Naive B cell (primary cell): ENCODE data around the gene TGM3. TPM values are rescaled to one million over a fixed set of nuclear protein-coding genes. Genes with fewer than 3 reads are reported as not detected.

ENCODE experiments used
- ATAC-seq, 2 donors: fragments of 150-1000 bp; cut with Tn5 transposase; 2 replicates each; pipeline ENCODE4 v1.10.0; 2021; ENCODE audit warnings: low read depth in 2 of 2, mild to moderate bottlenecking in 2 of 2, moderate library complexity in 2 of 2
- DNase-seq: peaks from one replicate; pipeline ENCODE4 v3.0.0; 2022
- H3K27ac Mint-ChIP-seq, 6 donors: one replicate each; pipeline ENCODE4 v1.8.0; 2020 to 2022; ENCODE audit warnings: mild to moderate bottlenecking in 6 of 6, mixed read lengths in 6 of 6, moderate library complexity in 5 of 6, inconsistent platforms in 2 of 6
- H3K27me3 Mint-ChIP-seq, 3 donors: one replicate each; pipeline ENCODE4 v1.8.0; 2021 to 2022; ENCODE audit warnings: mixed read lengths in 3 of 3, mild to moderate bottlenecking in 1 of 3
- H3K36me3 Mint-ChIP-seq, 2 donors: one replicate each; pipeline ENCODE4 v1.8.0; 2020 to 2022; ENCODE audit warnings: mixed read lengths in 2 of 2, inconsistent platforms in 1 of 2, mild to moderate bottlenecking in 1 of 2
- H3K4me1 Mint-ChIP-seq, 3 donors: one replicate each; pipeline ENCODE4 v1.8.0; 2020 to 2022; ENCODE audit warnings: mixed read lengths in 3 of 3, inconsistent platforms in 1 of 3, mild to moderate bottlenecking in 1 of 3, moderate library complexity in 1 of 3
- H3K4me3 Mint-ChIP-seq, 8 donors: one replicate each; pipeline ENCODE4 v1.8.0; 2020 to 2022; ENCODE audit warnings: mild to moderate bottlenecking in 8 of 8, mixed read lengths in 8 of 8, moderate library complexity in 8 of 8, inconsistent platforms in 2 of 8
- H3K9me3 Mint-ChIP-seq, 7 donors: one replicate each; pipeline ENCODE4 v1.8.0; 2020 to 2022; ENCODE audit warnings: mixed read lengths in 7 of 7, mild to moderate bottlenecking in 5 of 7, inconsistent platforms in 2 of 7, moderate library complexity in 1 of 7
- polyA plus RNA-seq, 6 donors: library from polyadenylated mRNA; unstranded; fragments of 300-500 nt; fragmentation: Illumina TruSeq; gene quantifications; one replicate each; pipeline ENCODE4 v1.2.3, GENCODE V29; 2021; ENCODE audit warnings: low read depth in 6 of 6

The TGM3 gene
- polyA plus RNA-seq, 6 donors from 2014 or later, result not detected

- Mint-ChIP-seq H3K36me3 (no peaks in the 10 kb centered on the region), H3K27ac (no peak overlapping the region), H3K4me3 (peak overlapping the region in 1 of 8 donors; percentile 42), H3K27me3 (peaks cover 6 to 25% (median 19%) of the 10 kb centered on the region in 3 donors), H3K4me1 (peaks cover 10 to 34% (median 26%) of the 10 kb centered on the region in 3 donors), H3K9me3 (peaks cover 0 to 1% (median 0%) of the 10 kb centered on the region in 7 donors)
- ATAC-seq (no peak), DNase-seq (no peak)
These were observed 3.2 kb upstream of the TGM3 start for GRCh38 chr20:2292416-2293110.

DNA sequence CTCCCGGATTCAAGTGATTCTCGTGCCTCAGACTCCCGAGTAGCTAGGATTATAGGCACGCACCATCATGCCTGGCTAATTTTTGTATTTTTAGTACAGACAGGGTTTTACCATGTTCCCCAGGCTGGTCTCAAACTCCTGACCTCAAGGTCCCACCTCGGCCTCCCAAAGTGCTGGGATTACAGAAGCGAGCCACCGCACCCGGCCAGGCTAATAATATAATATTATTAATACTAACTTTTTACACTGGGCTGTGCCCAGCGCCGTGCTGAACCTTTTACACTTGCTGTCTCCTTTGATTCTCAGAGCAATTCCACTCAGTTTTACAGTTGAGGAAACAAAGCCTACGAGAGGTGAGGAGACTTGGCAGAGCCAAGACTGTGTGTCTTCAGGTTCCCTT is 2.3 kb upstream of the TGM3 start:
- no peaks in the 10 kb centered on the region for H3K36me3 Mint-ChIP-seq
- H3K4me3 Mint-ChIP-seq, result no peak overlapping the region
- DNase-seq (no peak), ATAC-seq (no peak)
- H3K27ac Mint-ChIP-seq, result no peak overlapping the region
- H3K27me3 Mint-ChIP-seq, result peaks cover 6 to 21% (median 19%) of the 10 kb centered on the region in 3 donors
- H3K9me3 Mint-ChIP-seq, result peaks cover 0 to 1% (median 0%) of the 10 kb centered on the region in 7 donors
- H3K4me1 Mint-ChIP-seq, result peaks cover 10 to 33% (median 22%) of the 10 kb centered on the region in 3 donors

DNA sequence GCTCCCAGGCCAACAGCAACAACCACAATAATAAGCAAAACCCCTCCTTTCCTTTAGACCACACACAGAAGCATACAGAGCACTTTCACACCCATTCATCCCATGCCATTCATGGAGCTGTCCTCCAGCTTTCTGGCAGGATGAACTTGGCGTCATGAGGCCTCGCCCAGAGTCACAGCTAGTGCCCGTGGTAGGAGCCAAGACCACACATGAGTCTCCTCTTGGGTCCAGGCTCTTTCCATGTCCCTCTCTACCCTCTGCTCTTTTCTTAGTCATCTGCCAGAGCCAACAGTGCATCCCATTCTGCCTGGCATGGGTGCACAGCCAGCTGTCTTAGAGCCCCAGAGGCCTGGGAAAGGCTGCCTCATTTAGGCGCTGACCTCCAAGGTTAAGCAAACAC is 1.8 kb upstream of the TGM3 start:
- Mint-ChIP-seq H3K27me3 (peaks cover 6 to 21% (median 19%) of the 10 kb centered on the region in 3 donors), H3K4me3 (no peak overlapping the region), H3K36me3 (no peaks in the 10 kb centered on the region), H3K9me3 (peaks cover 0 to 1% (median 0%) of the 10 kb centered on the region in 7 donors), H3K27ac (peak overlapping the region in 1 of 6 donors; percentile 82), H3K4me1 (peaks cover 6 to 28% (median 17%) of the 10 kb centered on the region in 3 donors)
- ATAC-seq (no peak), DNase-seq (no peak)

DNA sequence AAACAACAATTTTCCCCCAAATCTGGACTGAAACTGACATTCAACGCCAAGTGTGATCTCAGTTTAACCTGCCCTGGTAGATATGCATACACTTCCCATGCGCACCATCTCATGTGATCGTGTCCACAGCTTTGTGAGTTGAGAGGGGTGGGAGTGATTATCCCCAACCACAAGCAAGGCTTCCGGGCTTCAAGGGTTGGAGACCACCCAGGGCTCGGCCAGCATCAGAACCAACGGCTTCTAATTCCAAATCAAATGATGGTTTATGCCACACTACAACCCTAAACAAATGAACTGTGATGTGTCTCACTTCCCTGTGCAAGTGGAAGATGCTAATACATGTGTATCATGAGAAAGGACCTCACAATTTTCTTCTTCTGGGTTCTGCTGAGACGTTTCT is 515 bp upstream of the TGM3 start:
- Mint-ChIP-seq H3K4me3 (no peak overlapping the region), H3K27me3 (peaks cover 6 to 21% (median 11%) of the 10 kb centered on the region in 3 donors), H3K27ac (no peak overlapping the region), H3K36me3 (no peaks in the 10 kb centered on the region), H3K9me3 (peaks cover 0 to 1% (median 0%) of the 10 kb centered on the region in 7 donors), H3K4me1 (peaks cover 0 to 24% (median 12%) of the 10 kb centered on the region in 3 donors)
- no peak for DNase-seq
- ATAC-seq, result no peak

DNA sequence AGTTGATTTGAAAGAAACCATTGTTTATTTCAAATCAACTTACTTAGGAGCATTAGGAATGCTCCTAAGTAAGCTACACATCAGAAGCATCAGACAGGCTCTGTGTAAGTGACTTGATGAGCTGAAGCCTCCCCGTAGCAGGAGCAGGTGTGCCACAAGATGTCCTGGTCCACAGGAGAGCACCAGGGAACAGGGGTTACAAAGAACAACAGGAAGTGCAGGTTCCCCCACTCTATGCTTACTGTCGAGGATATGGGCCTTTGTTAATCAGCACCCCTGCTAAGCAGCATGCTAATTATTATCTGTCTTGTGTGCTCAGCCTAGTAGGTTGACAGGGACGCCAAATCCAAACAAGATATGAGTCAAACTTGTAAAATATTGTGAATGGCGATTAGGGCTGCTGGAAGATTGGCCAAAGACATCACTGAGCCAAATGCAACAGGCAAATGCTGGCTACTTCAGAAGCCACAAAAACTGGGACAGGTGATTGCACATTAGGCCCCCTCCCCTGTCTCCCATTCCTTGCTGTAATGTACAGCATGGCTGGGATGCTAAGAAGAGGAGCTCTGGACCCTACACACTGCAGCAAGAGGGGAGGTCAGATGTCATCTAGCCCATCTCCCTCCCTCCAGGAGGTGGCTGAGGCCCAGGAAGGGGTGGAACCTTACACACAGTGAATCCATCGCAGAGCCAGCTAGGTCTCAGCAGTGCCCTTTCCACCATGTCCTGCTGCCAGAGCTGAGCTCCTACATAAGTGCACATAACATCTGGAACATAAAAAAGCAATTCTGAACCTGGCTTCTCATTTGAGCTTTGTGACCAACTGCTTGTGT is 939 bp downstream of the TGM3 start:
- Mint-ChIP-seq H3K4me3 (no peak overlapping the region), H3K27ac (no peak overlapping the region), H3K36me3 (no peaks in the 10 kb centered on the region), H3K4me1 (peaks cover 5 to 36% (median 19%) of the 10 kb centered on the region in 3 donors), H3K9me3 (peaks cover 0 to 1% (median 0%) of the 10 kb centered on the region in 7 donors), H3K27me3 (peaks cover 6 to 16% (median 11%) of the 10 kb centered on the region in 3 donors)
- DNase-seq (no peak), ATAC-seq (no peak)

- no peaks in the 10 kb centered on the region for H3K36me3 Mint-ChIP-seq
- H3K9me3 Mint-ChIP-seq, result peaks cover 0 to 1% (median 0%) of the 10 kb centered on the region in 7 donors
These were observed 1.5 kb downstream of the TGM3 start for GRCh38 chr20:2297357-2297728.

GRCh38 chr20:2298116-2298515 is 2.3 kb downstream of the TGM3 start:
- DNase-seq (no peak), ATAC-seq (no peak)
- Mint-ChIP-seq H3K4me3 (no peak overlapping the region), H3K27me3 (peaks cover 6 to 16% (median 11%) of the 10 kb centered on the region in 3 donors), H3K4me1 (peaks cover 5 to 33% (median 26%) of the 10 kb centered on the region in 3 donors), H3K9me3 (peaks cover 0 to 1% (median 0%) of the 10 kb centered on the region in 7 donors), H3K27ac (peak overlapping the region in 2 of 6 donors; percentile 73 to 92), H3K36me3 (no peaks in the 10 kb centered on the region)

More at GRCh38 chr20:2297357-2297728, 1.5 kb downstream of the TGM3 start:
- Mint-ChIP-seq H3K27me3 (peaks cover 6 to 16% (median 11%) of the 10 kb centered on the region in 3 donors), H3K4me1 (peaks cover 5 to 36% (median 25%) of the 10 kb centered on the region in 3 donors), H3K4me3 (no peak overlapping the region), H3K27ac (no peak overlapping the region)
- ATAC-seq (no peak), DNase-seq (no peak)

DNA sequence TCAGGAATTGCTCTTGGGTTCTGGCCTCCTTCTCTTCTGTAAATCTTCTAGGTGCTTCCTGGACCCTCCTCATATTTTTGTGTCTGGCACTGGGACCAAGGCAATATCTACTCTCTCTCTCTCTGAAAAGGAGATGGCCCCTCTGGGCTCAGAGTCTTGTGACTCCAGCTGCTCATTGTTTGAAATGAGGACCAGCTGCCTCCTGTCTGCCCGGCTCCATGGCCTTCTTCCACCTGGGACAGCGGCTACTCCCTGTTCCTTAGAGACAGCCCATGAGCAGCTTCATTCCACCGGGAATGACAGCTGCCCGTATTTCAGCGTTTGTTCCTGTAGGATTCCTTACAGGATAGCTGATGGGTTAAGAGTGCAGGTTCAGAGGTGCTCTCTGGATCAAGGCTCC is 2.9 kb downstream of the TGM3 start:
- DNase-seq (no peak), ATAC-seq (no peak)
- Mint-ChIP-seq H3K4me1 (peaks cover 5 to 33% (median 26%) of the 10 kb centered on the region in 3 donors), H3K4me3 (no peak overlapping the region), H3K36me3 (no peaks in the 10 kb centered on the region), H3K9me3 (peaks cover 0 to 1% (median 0%) of the 10 kb centered on the region in 7 donors), H3K27ac (peak overlapping the region in 3 of 6 donors; percentile 27 to 65 (median 53)), H3K27me3 (peaks cover 6 to 15% (median 11%) of the 10 kb centered on the region in 3 donors)

GRCh38 chr20:2299301-2299700 is 3.5 kb downstream of the TGM3 start:
- DNase-seq (no peak), ATAC-seq (no peak)
- peaks cover 5 to 33% (median 26%) of the 10 kb centered on the region in 3 donors for H3K4me1 Mint-ChIP-seq
- H3K4me3 Mint-ChIP-seq, result peak overlapping the region in 1 of 8 donors; percentile 21
- H3K27me3 Mint-ChIP-seq, result peaks cover 3 to 9% (median 9%) of the 10 kb centered on the region in 3 donors
- H3K36me3 Mint-ChIP-seq, result no peaks in the 10 kb centered on the region
- H3K9me3 Mint-ChIP-seq, result peaks cover 0 to 1% (median 0%) of the 10 kb centered on the region in 7 donors
- peak overlapping the region in 5 of 6 donors; percentile 53 to 93 (median 81) for H3K27ac Mint-ChIP-seq

DNA sequence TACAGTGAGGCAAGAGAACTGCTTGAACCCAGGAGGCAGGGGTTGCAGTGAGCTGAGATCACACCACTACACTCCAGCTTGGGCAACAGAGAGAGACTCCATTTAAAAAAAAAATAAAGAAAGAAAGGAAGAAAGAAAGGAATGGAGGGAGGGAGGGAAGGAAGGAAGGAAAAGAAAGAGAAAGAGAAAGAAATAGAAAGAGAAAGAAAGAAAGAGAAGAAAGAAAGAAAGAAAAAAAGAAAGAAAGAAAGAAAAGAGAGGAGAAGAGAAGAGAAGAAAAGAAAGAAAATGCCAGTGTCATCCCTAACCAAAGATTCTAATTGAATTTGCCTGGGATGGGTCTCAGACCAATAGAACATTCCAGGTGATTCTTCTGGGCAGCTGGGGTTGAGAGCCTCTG is 4.2 kb downstream of the TGM3 start:
- H3K27ac Mint-ChIP-seq, result peak overlapping the region in 5 of 6 donors; percentile 84 to 95 (median 91)
- DNase-seq, result no peak
- H3K27me3 Mint-ChIP-seq, result peaks cover 2 to 9% (median 2%) of the 10 kb centered on the region in 3 donors

GRCh38 chr20:2300420-2300819 is 4.6 kb downstream of the TGM3 start:
- Mint-ChIP-seq H3K36me3 (no peaks in the 10 kb centered on the region), H3K27me3 (peaks cover 0 to 4% (median 4%) of the 10 kb centered on the region in 3 donors), H3K9me3 (peaks cover 0 to 1% (median 0%) of the 10 kb centered on the region in 7 donors), H3K4me3 (no peak overlapping the region), H3K27ac (peak overlapping the region in 5 of 6 donors; percentile 84 to 98 (median 93)), H3K4me1 (peaks cover 5 to 33% (median 26%) of the 10 kb centered on the region in 3 donors)
- ATAC-seq, result no peak
- DNase-seq, result no peak

More for the DNA sequence above, 4.2 kb downstream of the TGM3 start:
- H3K4me1 Mint-ChIP-seq, result peaks cover 5 to 33% (median 26%) of the 10 kb centered on the region in 3 donors
- H3K36me3 Mint-ChIP-seq, result no peaks in the 10 kb centered on the region
- H3K9me3 Mint-ChIP-seq, result peaks cover 0 to 1% (median 0%) of the 10 kb centered on the region in 7 donors
- H3K4me3 Mint-ChIP-seq, result peak overlapping the region in 1 of 8 donors; percentile 10
- ATAC-seq, result no peak

- peak overlapping the region; percentile 45 to 98 (median 90) for H3K27ac Mint-ChIP-seq
- H3K4me3 Mint-ChIP-seq, result peak overlapping the region; percentile 1 to 77 (median 50)
- H3K27me3 Mint-ChIP-seq, result peaks cover 0 to 4% (median 4%) of the 10 kb centered on the region in 3 donors
- ATAC-seq (peak; percentile 94 to 96), DNase-seq (peak; percentile 83)
- peaks cover 0 to 1% (median 0%) of the 10 kb centered on the region in 7 donors for H3K9me3 Mint-ChIP-seq
- H3K4me1 Mint-ChIP-seq, result peaks cover 5 to 33% (median 26%) of the 10 kb centered on the region in 3 donors
- no peaks in the 10 kb centered on the region for H3K36me3 Mint-ChIP-seq
These were observed 5.4 kb downstream of the TGM3 start for GRCh38 chr20:2301164-2301622.
